Loucy (cell line): ENCODE results near the gene PTOV1.

Experiments used
- EZH2phosphoT487 ChIP-seq: fragments of 200-600 bp; IDR thresholded peaks from 2 replicates; pipeline ENCODE4 v1.6.1; 2018; ENCODE audit warnings: antibody characterized with exemption, mild to moderate bottlenecking, moderate library complexity, borderline replicate concordance
- TF ChIP-seq, protein P1 (sequence below): fragments of 200-600 bp; sonication (generic); conservative IDR thresholded peaks from 2 replicates; pipeline ENCODE4 v1.5.1; 2014; ENCODE audit warnings: mild to moderate bottlenecking, antibody characterized with exemption, low read length

DNA sequence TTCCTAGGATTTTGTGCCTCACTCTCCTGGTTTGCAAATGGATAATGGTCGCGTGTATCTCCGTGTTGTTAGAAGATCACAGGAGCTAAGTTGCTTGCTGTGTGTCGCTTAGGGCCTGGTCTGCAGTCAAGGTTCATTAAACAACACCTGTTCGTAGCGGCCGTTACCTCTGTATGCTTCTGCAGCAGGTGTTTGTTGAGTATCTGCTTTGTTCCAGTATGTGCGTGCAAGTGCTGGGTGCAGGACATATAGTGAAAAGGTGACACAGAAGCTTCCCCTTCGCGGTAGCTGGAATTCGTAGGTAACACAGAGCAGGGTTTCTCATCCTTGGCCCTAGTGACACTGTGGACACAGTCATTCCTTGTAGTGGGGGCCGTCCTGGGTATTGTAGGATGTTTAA lies 27.5 kb upstream of the PTOV1 start:
- no peak for TF ChIP-seq EZH2phosphoT487
- TF ChIP-seq, protein P1, sequence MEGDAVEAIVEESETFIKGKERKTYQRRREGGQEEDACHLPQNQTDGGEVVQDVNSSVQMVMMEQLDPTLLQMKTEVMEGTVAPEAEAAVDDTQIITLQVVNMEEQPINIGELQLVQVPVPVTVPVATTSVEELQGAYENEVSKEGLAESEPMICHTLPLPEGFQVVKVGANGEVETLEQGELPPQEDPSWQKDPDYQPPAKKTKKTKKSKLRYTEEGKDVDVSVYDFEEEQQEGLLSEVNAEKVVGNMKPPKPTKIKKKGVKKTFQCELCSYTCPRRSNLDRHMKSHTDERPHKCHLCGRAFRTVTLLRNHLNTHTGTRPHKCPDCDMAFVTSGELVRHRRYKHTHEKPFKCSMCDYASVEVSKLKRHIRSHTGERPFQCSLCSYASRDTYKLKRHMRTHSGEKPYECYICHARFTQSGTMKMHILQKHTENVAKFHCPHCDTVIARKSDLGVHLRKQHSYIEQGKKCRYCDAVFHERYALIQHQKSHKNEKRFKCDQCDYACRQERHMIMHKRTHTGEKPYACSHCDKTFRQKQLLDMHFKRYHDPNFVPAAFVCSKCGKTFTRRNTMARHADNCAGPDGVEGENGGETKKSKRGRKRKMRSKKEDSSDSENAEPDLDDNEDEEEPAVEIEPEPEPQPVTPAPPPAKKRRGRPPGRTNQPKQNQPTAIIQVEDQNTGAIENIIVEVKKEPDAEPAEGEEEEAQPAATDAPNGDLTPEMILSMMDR = no peak
